GM18526 (cell line): ENCODE measurements around the gene GAS1.

Experiments used
- POLR2A ChIP-seq: IDR thresholded peaks from 3 replicates; pipeline ENCODE4 v1.6.1; 2011; ENCODE audit not compliant: insufficient read length; ENCODE audit errors: extremely low read depth

Gene GAS1

GRCh38 chr9:86907346-86907745 lies 40.0 kb downstream of the GAS1 start:
- TF ChIP-seq POLR2A = no peak

- no peak for TF ChIP-seq POLR2A
These were observed 43.6 kb downstream of the GAS1 start for GRCh38 chr9:86903734-86904085.

- TF ChIP-seq POLR2A = no peak
These were observed 44.1 kb downstream of the GAS1 start for GRCh38 chr9:86902991-86903733.

- no peak for TF ChIP-seq POLR2A
These were observed 44.7 kb downstream of the GAS1 start for GRCh38 chr9:86902586-86902985.

GRCh38 chr9:86902176-86902575 lies 45.1 kb downstream of the GAS1 start:
- no peak for TF ChIP-seq POLR2A

GRCh38 chr9:86901511-86901910 lies 45.8 kb downstream of the GAS1 start:
- no peak for TF ChIP-seq POLR2A
